ENCODE results near the gene SORBS2. TPM values are rescaled to one million over a fixed set of nuclear protein-coding genes. Genes with fewer than 3 reads are reported as not detected.
A peak's percentile ranks its signal among the peaks of the same experiment; 100 is the strongest.
"Not testable (repeated sequence)": the region's sequence is repeated elsewhere in the genome, so short reads cannot be mapped to it uniquely, and the experiment has no call there.

The SORBS2 gene
- total RNA-seq, 1 donor from 2014 or later: 94.2 TPM

DNA sequence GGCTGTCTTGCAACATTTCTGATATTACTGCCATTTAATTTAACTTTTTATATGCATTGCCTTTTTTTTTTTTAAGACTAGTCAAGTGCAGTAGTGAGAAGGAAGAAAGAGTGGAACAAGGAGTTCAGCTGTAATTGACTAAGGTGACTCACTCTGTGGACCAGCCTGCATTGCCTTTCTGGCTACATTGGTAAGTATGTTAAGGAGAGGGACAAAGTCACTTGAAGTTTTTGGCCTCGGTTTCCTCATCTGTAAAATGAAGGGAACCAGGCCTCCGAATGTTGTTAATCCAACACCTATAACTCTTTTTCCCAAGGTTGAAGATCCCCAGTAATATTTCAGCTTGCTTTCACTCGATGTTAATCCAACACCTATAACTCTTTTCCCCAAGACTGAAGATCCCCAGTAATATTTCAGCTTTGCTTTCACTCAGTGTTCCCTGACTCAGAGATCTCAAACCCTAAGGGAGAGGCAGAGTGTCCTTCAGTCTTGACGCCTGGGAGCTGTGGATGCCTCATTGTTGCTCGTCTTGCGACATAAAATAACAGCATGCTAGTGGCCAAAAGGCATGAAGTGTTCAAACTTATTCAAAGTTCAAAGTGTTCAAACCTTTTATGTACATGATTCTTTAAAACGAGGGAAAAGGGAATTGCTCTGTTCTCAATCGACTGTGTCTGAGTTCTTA, 102.0 kb downstream of the SORBS2 start:
- no peak for TF ChIP-seq CTCF (IDR thresholded peaks at IDR 0.05; ENCODE audit: unreplicated experiment)
- no peaks in the 10 kb centered on the region for H3K27me3 Mint-ChIP-seq
- peaks cover 8% of the 10 kb centered on the region for H3K9me3 Mint-ChIP-seq (ENCODE audit: low read depth)
- peaks cover 22% of the 10 kb centered on the region for H3K36me3 Mint-ChIP-seq (ENCODE audit: insufficient read depth)
- no peak for DNase-seq (ENCODE audit: low spot score, unreplicated experiment)
- H3K4me3 Mint-ChIP-seq (ENCODE audit: low read depth): no peak overlapping the region
- peak overlapping the region; percentile 82 for H3K27ac Mint-ChIP-seq
- peaks cover 27% of the 10 kb centered on the region for H3K4me1 Mint-ChIP-seq (ENCODE audit: low read depth)

- Mint-ChIP-seq H3K4me1 (ENCODE audit: low read depth) (peaks cover 16% of the 10 kb centered on the region), H3K9me3 (ENCODE audit: low read depth) (peaks cover 11% of the 10 kb centered on the region), H3K27me3 (no peaks in the 10 kb centered on the region), H3K27ac (no peak overlapping the region), H3K4me3 (ENCODE audit: low read depth) (no peak overlapping the region), H3K36me3 (ENCODE audit: insufficient read depth) (peaks cover 22% of the 10 kb centered on the region)
- DNase-seq (ENCODE audit: low spot score, unreplicated experiment): no peak
- TF ChIP-seq CTCF (IDR thresholded peaks at IDR 0.05; ENCODE audit: unreplicated experiment): no peak
These were observed 103.6 kb downstream of the SORBS2 start for GRCh38 chr4:185708348-185708747.

- H3K27me3 Mint-ChIP-seq; DNase-seq (ENCODE audit: low spot score, unreplicated experiment); H3K27ac Mint-ChIP-seq; H3K4me3 Mint-ChIP-seq (ENCODE audit: low read depth); H3K4me1 Mint-ChIP-seq (ENCODE audit: low read depth): not testable (repeated sequence)
- Mint-ChIP-seq H3K9me3 (ENCODE audit: low read depth) (peaks cover 11% of the 10 kb centered on the region), H3K36me3 (ENCODE audit: insufficient read depth) (peaks cover 22% of the 10 kb centered on the region)
These were observed 104.4 kb downstream of the SORBS2 start for GRCh38 chr4:185707622-185708021.

DNA sequence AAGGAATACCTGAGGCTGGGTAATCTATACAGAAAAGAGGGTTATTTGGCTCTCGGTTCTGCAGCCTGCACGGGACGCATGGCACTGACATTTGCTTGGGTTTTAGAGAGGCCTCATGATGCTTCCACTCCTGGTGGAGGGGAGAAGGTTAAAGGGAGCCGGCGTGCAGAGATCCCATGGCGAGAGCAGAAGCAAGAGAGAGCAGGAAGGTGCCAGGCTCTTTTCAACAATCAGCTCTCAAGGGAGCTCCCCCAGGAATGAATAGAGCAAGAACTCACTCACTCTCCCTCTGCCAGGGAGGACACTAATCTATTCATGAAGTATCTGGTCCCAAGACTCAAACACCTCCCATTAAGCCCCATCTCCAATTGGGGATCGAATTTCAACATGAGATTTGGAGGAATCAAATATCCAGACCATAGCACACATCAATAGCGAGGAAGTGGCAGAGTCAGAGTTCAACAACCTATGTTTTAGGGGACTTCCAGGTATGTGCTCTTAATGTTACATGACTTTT, 109.8 kb downstream of the SORBS2 start:
- no peak overlapping the region for H3K4me3 Mint-ChIP-seq (ENCODE audit: low read depth)
- no peaks in the 10 kb centered on the region for H3K27me3 Mint-ChIP-seq
- H3K27ac Mint-ChIP-seq: no peak overlapping the region
- H3K36me3 Mint-ChIP-seq (ENCODE audit: insufficient read depth): peaks cover 13% of the 10 kb centered on the region
- no peak for DNase-seq (ENCODE audit: low spot score, unreplicated experiment)
- peaks cover 11% of the 10 kb centered on the region for H3K9me3 Mint-ChIP-seq (ENCODE audit: low read depth)
- TF ChIP-seq CTCF (IDR thresholded peaks at IDR 0.05; ENCODE audit: unreplicated experiment): no peak
- H3K4me1 Mint-ChIP-seq (ENCODE audit: low read depth): peaks cover 2% of the 10 kb centered on the region

- Mint-ChIP-seq H3K9me3 (ENCODE audit: low read depth) (peaks cover 5% of the 10 kb centered on the region), H3K36me3 (ENCODE audit: insufficient read depth) (peaks cover 7% of the 10 kb centered on the region), H3K4me1 (ENCODE audit: low read depth) (peaks cover 4% of the 10 kb centered on the region), H3K27me3 (no peaks in the 10 kb centered on the region), H3K4me3 (ENCODE audit: low read depth) (no peak overlapping the region), H3K27ac (no peak overlapping the region)
- no peak for TF ChIP-seq CTCF (IDR thresholded peaks at IDR 0.05; ENCODE audit: unreplicated experiment)
- no peak for DNase-seq (ENCODE audit: low spot score, unreplicated experiment)
These were observed 111.4 kb downstream of the SORBS2 start for GRCh38 chr4:185700630-185701029.

DNA sequence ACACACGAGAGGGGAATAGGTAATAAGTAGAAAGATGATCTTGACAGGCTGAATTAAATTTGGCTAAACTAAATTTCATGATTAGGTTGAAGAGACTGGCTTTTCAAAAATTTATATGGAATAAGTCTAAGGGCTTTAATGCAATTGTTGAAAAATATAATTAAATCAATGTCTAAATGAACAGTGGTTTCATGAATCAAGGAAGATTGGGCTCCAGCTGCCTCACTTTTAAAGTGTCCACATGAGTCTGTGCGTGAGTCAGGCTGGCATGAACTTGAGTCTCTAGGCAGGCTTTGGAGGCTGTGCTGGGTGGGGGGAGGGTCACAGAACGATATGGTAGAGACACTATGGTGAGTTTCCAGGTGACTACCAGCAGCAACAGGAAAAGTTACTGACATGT, 111.9 kb downstream of the SORBS2 start:
- DNase-seq (ENCODE audit: low spot score, unreplicated experiment): no peak
- Mint-ChIP-seq H3K36me3 (ENCODE audit: insufficient read depth) (peaks cover 5% of the 10 kb centered on the region), H3K27ac (no peak overlapping the region), H3K9me3 (ENCODE audit: low read depth) (peaks cover 4% of the 10 kb centered on the region), H3K27me3 (no peaks in the 10 kb centered on the region), H3K4me3 (ENCODE audit: low read depth) (no peak overlapping the region), H3K4me1 (ENCODE audit: low read depth) (peaks cover 4% of the 10 kb centered on the region)
- TF ChIP-seq CTCF (IDR thresholded peaks at IDR 0.05; ENCODE audit: unreplicated experiment): no peak

Data from progenitor cell of endocrine pancreas (in vitro differentiated cells).